ENCODE results near the gene ERF. TPM values are rescaled to one million over a fixed set of nuclear protein-coding genes. Genes with fewer than 3 reads are reported as not detected.

ERF gene
- total and polyA plus RNA-seq, 2 donors (not counting 3 experiments of a cell fraction or from before 2014, with no cell fraction given), result 102 to 117 TPM

GRCh38 chr19:42288881-42289555, 34.1 kb upstream of the ERF start:
- Histone ChIP-seq H3K9ac (replicated peaks; ENCODE audit: extremely low read depth, insufficient read depth, low read length) (no peak overlapping the region), H3K4me1 (ENCODE audit: control insufficient read depth, extremely low read depth, insufficient read depth, low read length) (peaks cover 17% of the 10 kb centered on the region), H3K4me2 (ENCODE audit: insufficient read depth, low read length) (no peak overlapping the region), H2AFZ (ENCODE audit: low read depth, low read length) (no peak overlapping the region), H3K4me3 (replicated peaks in 1 of 3; ENCODE audit: insufficient read depth in 1 of 3, low read depth in 1 of 3, low read length in 3 of 3) (no peak overlapping the region), H3K79me2 (ENCODE audit: control insufficient read depth, insufficient read depth, low read length) (peaks cover 17% of the 10 kb centered on the region), H3K9me3 (replicated peaks; ENCODE audit: control insufficient read depth, insufficient read depth, low read length) (no peaks in the 10 kb centered on the region), H3K27ac (ENCODE audit: insufficient read depth, low read depth, low read length) (no peak overlapping the region), H4K20me1 (replicated peaks; ENCODE audit: control insufficient read depth, extremely low read depth, insufficient read depth, low read length) (no peaks in the 10 kb centered on the region), H3K27me3 (ENCODE audit: control insufficient read depth in 2 of 2, insufficient read depth in 2 of 2, low read length in 2 of 2) (no peaks in the 10 kb centered on the region), H3K36me3 (ENCODE audit: control insufficient read depth in 2 of 2, extremely low read depth in 1 of 2, insufficient read depth in 2 of 2, low read length in 2 of 2) (peaks cover 14 to 66% of the 10 kb centered on the region in 2 experiments), H3K9me1 (replicated peaks; ENCODE audit: control insufficient read depth, extremely low read depth, insufficient read depth, low read length) (no peaks in the 10 kb centered on the region)
- no TSS peak for BruUV-seq (replicated peaks)
- no peak for DNase-seq (ENCODE audit: low read depth, low spot score)
- dilution Hi-C loops (cut with MboI; ENCODE audit: extremely low pct_ligation_motif_present, low sequenced_read_pairs), result no loop called here
- FAIRE-seq, result no peak
- TF ChIP-seq POLR2AphosphoS5 (IDR thresholded peaks at IDR 0.05; ENCODE audit: insufficient read depth, low read depth, low read length), result no peak
- TF ChIP-seq GATA2 (IDR thresholded peaks at IDR 0.05; ENCODE audit: insufficient read depth, insufficient read length, low read depth, low read length), result no peak
- TF ChIP-seq POLR2A (IDR thresholded peaks at IDR 0.05; ENCODE audit: low read depth, low read length), result no peak
- no peak for TF ChIP-seq FOS (IDR thresholded peaks at IDR 0.05; ENCODE audit: borderline replicate concordance, insufficient read depth, low read length)
- TF ChIP-seq, protein P1, sequence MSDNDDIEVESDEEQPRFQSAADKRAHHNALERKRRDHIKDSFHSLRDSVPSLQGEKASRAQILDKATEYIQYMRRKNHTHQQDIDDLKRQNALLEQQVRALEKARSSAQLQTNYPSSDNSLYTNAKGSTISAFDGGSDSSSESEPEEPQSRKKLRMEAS (IDR thresholded peaks at IDR 0.05; ENCODE audit: insufficient read depth, insufficient read length), result no peak
- TF ChIP-seq MYC (IDR thresholded peaks at IDR 0.05; ENCODE audit: low read depth, low read length), result no peak
- CTCF ChIA-PET, result interaction anchor here (0.9 to 1.9 kb wide), 2 partner anchors 10 to 43 kb away, joined by 4 to 8 read pairs; no protein-coding TSS in a partner anchor
- POLR2A ChIA-PET, result no interaction called here
- intact Hi-C loops (cut with micrococcal nuclease), result no loop called here

DNA sequence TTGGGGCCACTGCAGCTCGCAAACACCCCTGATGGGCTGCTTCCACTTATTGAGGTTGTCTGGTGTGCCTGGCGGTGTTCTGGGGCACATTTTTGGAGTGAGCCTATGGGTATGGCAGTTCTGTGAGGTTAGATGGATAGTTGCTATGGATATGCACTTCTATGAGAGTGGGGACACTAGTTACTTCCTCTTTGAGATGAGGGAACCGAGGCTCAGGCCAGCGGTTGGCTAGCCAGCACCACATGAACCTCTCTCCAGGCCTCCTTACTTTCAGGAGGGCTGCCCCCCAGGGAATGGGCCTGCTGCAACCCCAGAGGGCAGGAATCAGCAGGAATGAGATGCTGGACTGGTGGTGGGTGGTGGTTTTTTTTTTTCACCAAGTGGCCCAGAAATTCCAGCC, 33.5 kb upstream of the ERF start:
- no peak overlapping the region for H3K9ac ChIP-seq (replicated peaks; ENCODE audit: extremely low read depth, insufficient read depth, low read length)
- peaks cover 18% of the 10 kb centered on the region for H3K4me1 ChIP-seq (ENCODE audit: control insufficient read depth, extremely low read depth, insufficient read depth, low read length)
- intact Hi-C loops (cut with micrococcal nuclease), result no loop called here
- no peaks in the 10 kb centered on the region for H3K27me3 ChIP-seq (ENCODE audit: control insufficient read depth in 2 of 2, insufficient read depth in 2 of 2, low read length in 2 of 2)
- no peak overlapping the region for H3K4me2 ChIP-seq (ENCODE audit: insufficient read depth, low read length)
- H3K9me1 ChIP-seq (replicated peaks; ENCODE audit: control insufficient read depth, extremely low read depth, insufficient read depth, low read length), result no peaks in the 10 kb centered on the region
- H3K27ac ChIP-seq (ENCODE audit: insufficient read depth, low read depth, low read length), result no peak overlapping the region
- peaks cover 17% of the 10 kb centered on the region for H3K79me2 ChIP-seq (ENCODE audit: control insufficient read depth, insufficient read depth, low read length)
- no peak for FAIRE-seq
- no peaks in the 10 kb centered on the region for H3K9me3 ChIP-seq (replicated peaks; ENCODE audit: control insufficient read depth, insufficient read depth, low read length)
- BruUV-seq (replicated peaks), result no TSS peak
- no peak overlapping the region for H3K4me3 ChIP-seq (replicated peaks in 1 of 3; ENCODE audit: insufficient read depth in 1 of 3, low read depth in 1 of 3, low read length in 3 of 3)
- dilution Hi-C loops (cut with MboI; ENCODE audit: extremely low pct_ligation_motif_present, low sequenced_read_pairs), result no loop called here
- ChIA-PET CTCF (interaction anchor here (0.9 to 1.9 kb wide), 2 partner anchors 9 to 42 kb away, joined by 4 to 8 read pairs; no protein-coding TSS in a partner anchor), POLR2A (no interaction called here)
- H3K36me3 ChIP-seq (ENCODE audit: control insufficient read depth in 2 of 2, extremely low read depth in 1 of 2, insufficient read depth in 2 of 2, low read length in 2 of 2), result peaks cover 14 to 60% of the 10 kb centered on the region in 2 experiments
- no peak for TF ChIP-seq EZH2 (IDR thresholded peaks at IDR 0.05; ENCODE audit: borderline replicate concordance, low read depth, low read length, severe bottlenecking)
- no peak for TF ChIP-seq POLR2AphosphoS5 (IDR thresholded peaks at IDR 0.05; ENCODE audit: insufficient read depth, low read depth, low read length)
- no peak for TF ChIP-seq GATA2 (IDR thresholded peaks at IDR 0.05; ENCODE audit: insufficient read depth, insufficient read length, low read depth, low read length)
- TF ChIP-seq, protein P1 (IDR thresholded peaks at IDR 0.05; ENCODE audit: insufficient read depth, insufficient read length), result no peak
- TF ChIP-seq POLR2A (IDR thresholded peaks at IDR 0.05; ENCODE audit: low read depth, low read length), result no peak
- TF ChIP-seq FOS (IDR thresholded peaks at IDR 0.05; ENCODE audit: borderline replicate concordance, insufficient read depth, low read length), result no peak
- no peak for TF ChIP-seq JUN (IDR thresholded peaks at IDR 0.05; ENCODE audit: borderline replicate concordance, insufficient read depth, insufficient read length, low read depth)
- TF ChIP-seq, protein P2, sequence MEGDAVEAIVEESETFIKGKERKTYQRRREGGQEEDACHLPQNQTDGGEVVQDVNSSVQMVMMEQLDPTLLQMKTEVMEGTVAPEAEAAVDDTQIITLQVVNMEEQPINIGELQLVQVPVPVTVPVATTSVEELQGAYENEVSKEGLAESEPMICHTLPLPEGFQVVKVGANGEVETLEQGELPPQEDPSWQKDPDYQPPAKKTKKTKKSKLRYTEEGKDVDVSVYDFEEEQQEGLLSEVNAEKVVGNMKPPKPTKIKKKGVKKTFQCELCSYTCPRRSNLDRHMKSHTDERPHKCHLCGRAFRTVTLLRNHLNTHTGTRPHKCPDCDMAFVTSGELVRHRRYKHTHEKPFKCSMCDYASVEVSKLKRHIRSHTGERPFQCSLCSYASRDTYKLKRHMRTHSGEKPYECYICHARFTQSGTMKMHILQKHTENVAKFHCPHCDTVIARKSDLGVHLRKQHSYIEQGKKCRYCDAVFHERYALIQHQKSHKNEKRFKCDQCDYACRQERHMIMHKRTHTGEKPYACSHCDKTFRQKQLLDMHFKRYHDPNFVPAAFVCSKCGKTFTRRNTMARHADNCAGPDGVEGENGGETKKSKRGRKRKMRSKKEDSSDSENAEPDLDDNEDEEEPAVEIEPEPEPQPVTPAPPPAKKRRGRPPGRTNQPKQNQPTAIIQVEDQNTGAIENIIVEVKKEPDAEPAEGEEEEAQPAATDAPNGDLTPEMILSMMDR (IDR thresholded peaks at IDR 0.05; ENCODE audit: extremely low read depth in 1 of 2, insufficient read depth in 1 of 2, low read depth in 1 of 2, low read length in 2 of 2), result no peak
- no peak for TF ChIP-seq MYC (IDR thresholded peaks at IDR 0.05; ENCODE audit: low read depth, low read length)
- H4K20me1 ChIP-seq (replicated peaks; ENCODE audit: control insufficient read depth, extremely low read depth, insufficient read depth, low read length), result no peaks in the 10 kb centered on the region
- no peak overlapping the region for H2AFZ ChIP-seq (ENCODE audit: low read depth, low read length)
- DNase-seq (ENCODE audit: low read depth, low spot score), result no peak
